HCEC 1CT (cell line): ENCODE measurements around the gene NR3C2.
"Not testable (repeated sequence)": the region's sequence is repeated elsewhere in the genome, so short reads cannot be mapped to it uniquely, and the experiment has no call there.

Experiments
- DNase-seq: peaks from one replicate; pipeline ENCODE4 v3.0.0-alpha.2; 2017

NR3C2 gene

DNA sequence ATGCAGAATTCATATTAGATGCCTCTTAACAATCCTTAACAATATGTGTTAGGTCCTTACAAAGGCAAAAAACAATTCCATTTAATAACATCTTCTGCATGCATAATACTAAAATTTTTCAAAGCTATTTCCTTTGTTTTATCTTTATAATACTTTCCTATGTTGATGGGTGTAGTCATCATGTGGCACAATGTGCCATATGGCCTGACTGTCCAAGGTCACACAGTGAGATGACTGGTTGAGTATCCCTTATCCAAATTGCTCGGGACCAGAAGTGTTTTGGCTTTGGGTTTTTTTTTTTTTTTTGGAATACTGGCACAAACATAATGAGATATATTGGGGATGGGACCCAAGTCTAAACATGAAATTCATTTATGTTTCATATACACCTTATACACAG, 77.7 kb downstream of the NR3C2 start:
- DNase-seq, result no peak

DNA sequence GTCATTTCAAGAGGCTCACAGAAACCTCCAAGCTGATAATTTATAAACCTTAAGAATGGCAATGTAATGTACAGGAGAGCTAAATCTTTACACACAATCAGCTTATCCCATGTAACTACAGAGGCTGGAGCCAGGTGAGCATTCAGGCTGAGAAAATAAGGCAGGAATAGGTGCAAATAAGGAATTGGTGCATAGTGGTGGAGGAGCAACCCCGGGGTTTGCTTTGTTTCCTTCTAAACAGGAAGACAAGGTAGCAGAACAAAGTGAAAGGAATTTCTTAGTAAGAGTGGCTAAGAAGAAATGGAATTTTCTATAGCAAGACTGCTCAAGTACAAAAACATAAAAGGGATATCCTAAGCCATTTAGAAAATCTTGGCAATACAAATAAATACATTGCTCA, 82.4 kb downstream of the NR3C2 start:
- DNase-seq, result no peak

DNA sequence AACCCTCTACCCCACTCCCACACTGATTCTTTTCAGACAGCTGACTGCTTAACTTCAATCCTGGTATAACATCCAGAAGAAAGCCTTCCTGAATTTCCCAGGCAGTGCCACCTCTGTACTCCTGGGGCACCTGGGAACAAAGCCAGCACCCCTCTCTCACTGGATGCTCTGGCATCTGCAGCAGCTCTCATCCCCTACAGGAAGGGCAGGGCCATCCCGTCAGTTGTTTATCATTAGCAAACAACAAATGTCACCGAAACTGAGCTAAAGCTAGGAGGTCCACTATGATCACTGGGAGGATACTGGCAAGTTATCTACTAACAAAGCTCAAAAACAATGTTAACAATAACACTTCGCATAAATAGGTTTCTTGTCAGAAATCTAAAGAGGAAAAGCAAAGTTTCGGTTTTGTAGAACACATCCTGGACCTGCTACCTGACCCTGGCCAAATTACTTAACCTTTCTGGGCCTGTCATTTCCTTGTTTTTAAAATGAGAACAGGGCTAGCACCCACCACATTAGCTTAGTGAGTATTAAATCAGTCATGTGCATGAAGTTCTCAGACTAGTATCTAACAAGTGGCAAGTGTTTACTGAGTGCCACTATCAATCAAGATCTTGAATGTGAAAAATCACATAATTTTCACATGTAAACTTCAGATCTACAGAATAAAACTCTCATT, 86.6 kb downstream of the NR3C2 start:
- DNase-seq, result no peak

DNA sequence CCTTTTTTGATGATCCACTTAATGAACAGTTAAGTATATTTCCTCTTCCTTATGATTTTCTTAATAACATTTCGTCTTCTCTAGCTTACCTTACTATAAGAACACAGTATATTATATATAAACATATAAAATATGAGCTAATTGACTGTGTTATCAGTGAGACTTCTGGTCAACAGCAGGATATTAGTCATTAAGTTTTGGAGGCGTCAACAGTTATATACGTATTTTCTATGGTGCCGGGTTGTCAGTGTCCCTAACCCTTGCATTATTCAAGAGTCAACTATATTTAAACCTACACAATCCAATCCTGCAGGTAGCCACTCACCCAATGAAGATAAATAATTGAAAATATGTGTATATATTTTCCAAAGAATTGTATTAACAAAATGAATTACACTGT, 88.0 kb downstream of the NR3C2 start:
- no peak for DNase-seq

- DNase-seq, result no peak
Measured at GRCh38 chr4:148353571-148353970, 88.6 kb downstream of the NR3C2 start.

DNA sequence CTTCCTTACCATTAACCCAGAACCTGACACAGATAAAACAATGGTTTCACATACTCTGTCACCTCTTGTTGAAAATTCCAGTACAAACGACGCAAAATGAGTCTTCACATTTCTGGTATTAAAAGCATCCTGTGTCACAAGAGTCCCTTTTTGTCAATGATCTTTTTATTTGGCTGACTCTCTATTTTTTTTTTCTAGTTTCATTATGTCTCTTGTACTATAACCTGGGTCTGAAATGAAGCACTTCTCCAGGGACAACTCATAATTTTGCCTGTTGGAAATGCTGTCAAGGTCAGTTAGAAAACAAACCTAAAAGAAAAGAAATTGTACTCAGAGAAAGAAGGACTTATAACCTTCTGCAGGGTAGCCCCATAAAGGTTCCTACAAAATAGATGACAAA, 93.1 kb downstream of the NR3C2 start:
- DNase-seq, result no peak

DNA sequence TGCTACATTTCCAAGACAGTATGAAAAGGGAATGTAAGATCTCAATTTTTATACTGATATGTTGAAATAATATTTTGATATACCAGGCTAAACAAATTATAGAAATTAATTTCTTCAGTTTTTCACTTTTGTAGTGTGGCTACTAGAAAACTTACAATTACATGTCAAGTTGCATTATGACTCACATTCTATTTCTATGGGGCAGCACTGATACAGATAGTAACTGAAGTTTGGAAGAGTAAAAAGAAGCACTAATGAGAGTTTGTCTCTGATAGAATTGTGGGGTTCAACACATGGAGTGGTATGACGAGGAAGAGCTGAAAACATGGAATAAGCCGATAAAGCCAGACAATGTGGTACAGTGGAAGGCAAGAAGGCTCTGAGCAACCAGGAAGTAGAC, 95.6 kb downstream of the NR3C2 start:
- no peak for DNase-seq

DNA sequence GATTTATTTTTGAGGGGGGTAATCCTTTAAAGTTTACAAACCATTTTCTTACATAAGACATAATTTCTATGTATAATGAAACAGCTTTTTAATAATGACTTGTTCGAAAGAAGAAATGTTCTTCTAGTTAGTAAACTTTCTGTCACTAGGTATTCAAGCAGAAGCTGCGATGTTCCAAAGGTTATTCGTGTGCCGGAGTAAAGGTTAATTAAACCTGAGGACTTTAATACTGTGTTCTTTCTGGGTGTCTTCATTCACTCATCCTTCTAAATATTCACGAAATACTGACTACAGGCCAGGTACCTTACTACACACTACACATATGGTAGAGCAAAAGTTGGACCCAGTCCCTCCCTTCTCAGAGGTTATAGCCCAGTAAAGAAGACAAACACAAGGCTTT, 96.7 kb downstream of the NR3C2 start:
- DNase-seq, result no peak

GRCh38 chr4:148344941-148345340, 97.3 kb downstream of the NR3C2 start:
- DNase-seq, result no peak

DNA sequence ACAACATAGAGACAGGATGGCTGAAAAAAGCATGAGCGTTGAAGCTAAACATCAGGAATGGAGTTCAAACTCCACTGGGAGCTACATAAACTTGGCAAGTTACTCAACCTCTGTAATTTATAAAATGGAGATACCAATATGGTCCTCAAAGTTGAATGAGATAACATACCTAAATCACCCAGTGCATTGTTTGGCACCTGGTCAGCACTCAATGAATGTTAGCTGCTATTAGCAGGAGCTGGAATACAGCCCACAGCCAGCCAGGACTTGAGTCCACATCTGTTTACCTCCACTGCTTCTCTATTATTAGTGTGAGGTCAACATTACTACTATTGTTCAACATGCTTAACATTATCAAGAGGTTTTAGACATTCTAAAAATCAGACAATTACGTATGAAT, 97.9 kb downstream of the NR3C2 start:
- DNase-seq, result no peak

DNA sequence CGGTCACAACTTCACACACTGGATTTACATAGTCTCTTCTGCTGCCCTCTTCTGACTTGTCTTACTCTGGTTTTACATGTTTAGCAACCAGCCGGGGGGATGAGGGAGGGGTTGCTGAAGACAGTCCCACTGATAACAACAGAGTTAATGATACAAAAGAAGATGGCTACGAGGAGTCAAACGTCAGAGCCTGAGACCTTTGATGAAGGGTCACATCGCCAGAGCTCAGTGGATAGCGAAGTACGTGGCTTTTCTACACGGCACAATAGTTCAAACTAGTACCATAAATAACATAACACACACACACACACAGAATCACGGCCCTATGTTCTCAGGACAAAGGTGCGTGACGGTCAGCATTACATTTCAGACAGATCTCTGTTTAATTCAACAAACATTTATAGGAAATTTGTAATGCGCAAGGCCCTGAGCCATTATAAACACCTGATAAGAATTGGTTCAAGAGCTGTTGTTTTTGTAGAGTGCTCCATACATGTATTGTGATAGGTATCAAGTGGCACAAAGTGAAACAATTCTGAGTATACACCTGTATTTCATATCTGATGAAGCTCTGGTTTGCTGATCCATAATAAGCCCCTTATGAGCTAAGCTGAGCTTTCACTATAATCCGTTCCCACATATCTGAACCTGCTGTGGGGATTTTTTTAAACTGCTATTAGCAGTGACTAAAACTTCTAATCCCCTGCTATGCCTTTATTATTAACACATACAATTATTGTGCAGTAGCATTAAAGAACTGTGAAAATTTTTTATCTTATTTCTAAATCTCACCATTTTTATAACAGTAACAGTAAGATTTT, 100.0 kb downstream of the NR3C2 start:
- DNase-seq, result no peak

DNA sequence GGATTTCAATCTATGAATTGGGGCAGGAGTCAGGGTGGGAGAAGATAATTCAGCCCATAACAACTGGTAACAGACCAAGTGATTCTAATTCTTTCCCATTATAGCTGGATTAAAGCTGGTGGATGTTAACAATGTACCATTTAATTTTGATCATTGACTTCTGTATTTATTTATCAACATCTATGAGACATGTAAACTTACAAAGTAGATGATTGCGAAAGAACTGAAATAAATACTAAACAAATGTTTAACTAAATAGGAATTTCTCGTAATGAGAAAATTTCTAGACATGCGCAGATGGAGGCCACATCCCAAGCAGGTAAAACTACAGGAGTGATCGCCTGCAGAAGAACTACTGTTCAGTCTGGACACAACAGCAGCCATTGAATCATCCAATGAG, 107.1 kb downstream of the NR3C2 start:
- no peak for DNase-seq

DNA sequence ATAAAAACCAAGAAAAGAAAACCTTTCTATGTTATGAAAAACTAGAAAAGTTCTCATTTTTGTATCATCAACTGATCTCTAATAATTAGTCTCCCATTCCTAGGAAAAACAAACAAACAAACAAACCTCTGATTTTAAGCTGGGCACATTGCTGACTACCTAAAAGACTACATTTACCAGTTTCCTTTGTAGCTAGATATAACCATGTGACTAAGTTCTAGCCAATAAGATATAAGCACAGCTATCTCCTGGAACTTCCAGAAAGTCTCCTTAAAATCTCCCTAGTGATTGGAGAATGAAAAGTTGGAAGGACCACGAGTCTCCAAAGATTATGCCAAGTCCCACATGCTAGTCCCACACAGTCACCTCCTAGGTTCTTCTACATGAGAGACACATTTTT, 108.9 kb downstream of the NR3C2 start:
- no peak for DNase-seq

DNA sequence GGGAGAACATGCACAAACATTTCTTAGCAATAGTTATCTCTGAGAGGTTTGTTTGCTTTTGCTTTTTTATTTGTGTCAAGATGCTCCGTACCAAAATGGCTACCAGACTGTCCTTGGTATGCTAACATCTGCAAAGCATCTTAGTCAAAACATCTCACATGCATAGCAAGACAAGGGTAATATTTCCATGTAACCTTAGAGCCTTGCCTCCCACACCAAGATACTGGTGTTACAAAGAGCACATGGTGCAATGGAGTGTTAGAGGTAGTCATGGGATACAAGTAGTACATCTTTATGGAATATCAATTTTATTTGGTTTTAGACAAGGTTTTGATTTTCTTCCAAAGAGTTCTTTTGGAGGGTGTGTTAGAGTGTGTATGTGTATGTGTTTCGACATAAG, 109.7 kb downstream of the NR3C2 start:
- no peak for DNase-seq

- no peak for DNase-seq
Measured at GRCh38 chr4:148330724-148331123, 111.5 kb downstream of the NR3C2 start.

DNA sequence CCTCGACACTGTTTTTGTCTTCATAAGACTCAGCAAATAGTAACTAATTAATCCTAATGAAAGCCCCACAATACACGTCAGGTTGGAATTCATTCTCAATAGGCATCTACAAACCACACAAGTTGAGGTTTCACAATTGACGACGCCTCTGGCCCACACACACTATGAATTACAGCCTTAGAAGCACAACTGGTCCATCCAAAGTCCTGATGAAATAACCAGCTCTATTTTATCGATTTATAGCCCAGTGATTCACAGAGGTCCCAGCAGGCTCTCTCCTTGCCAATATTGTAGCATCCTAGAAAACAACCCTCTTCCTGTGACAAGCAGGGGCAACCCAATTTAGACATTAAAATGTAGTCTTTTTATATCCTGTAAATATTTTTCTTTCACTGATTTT, 112.1 kb downstream of the NR3C2 start:
- DNase-seq, result no peak

DNA sequence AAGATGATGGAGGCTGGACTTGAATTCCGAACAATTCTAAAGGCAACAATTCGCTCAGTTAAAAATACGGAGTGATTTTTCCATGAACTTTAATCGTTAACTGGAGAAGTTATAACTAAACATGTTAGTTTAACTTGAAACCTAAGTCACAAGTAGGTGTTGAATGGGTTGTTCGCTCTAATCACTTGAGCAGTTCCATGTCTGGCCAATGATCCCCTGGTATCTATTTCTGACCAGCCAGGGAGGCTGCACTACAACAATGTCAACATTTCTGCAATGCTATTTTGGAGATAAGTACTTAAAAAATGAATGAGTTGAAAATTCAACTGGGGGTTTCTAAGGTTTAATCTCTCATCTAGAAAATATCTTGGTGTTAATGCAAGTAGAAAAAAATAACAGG, 112.5 kb downstream of the NR3C2 start:
- no peak for DNase-seq

GRCh38 chr4:148327683-148328082, 114.5 kb downstream of the NR3C2 start:
- no peak for DNase-seq

DNA sequence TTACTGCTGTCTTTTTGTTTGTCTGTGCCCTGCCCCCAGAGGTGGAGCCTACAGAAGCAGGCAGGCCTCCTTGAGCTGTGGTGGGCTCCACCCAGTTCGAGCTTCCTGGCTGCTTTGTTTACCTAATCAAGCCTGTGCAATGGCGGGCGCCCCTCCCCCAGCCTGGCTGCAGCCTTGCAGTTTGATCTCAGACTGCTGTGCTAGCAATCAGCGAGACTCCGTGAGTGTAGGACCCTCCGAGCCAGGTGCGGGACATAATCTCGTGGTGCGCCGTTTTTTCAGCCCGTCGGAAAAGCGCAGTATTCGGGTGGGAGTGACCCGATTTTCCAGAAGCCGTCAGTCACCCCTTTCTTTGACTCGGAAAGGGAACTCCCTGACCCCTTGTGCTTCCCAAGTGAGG, 118.9 kb downstream of the NR3C2 start:
- not testable (repeated sequence) for DNase-seq

DNA sequence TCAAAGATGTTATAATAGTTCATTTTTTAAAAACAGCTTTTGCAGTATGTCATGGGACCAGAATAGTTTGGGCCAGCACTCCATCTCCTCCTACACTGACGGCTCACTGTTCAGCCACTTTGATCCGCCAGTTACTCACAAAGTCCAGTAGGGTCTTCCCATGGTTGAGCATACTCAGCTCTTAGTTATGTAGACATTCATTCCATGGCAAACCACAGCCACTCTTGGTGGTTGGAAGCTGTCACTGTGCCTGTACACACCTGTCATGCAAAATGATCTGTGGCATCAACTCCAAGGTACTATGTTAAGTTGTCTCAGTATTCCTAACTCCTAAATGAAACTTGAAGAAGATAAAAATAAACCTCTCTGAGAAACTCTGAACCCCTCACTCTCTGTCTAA, 127.2 kb downstream of the NR3C2 start:
- DNase-seq, result no peak

GRCh38 chr4:148312956-148313490, 129.2 kb downstream of the NR3C2 start:
- DNase-seq, result no peak

DNA sequence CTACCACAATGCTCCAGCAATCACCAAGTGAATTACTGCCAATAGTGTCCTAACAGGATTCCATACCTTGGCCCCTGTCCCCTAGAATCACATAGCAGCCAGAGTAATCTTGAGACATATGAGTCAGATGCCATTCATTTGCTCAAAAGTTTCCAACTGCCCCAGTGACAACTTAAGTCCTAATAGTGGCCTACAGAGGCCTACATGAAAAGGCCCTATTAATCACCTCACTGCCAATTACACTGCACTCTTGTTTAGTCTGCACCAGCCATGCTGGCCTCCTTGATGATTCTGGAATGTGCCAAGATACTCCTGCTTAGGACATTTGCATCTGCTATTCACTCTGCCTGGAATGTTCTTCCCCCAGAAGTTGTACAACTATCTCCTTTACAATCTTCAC, 130.7 kb downstream of the NR3C2 start:
- no peak for DNase-seq

GRCh38 chr4:148310756-148311155, 131.5 kb downstream of the NR3C2 start:
- DNase-seq, result no peak

- DNase-seq, result no peak
Measured at GRCh38 chr4:148305751-148306150, 136.5 kb downstream of the NR3C2 start.

- DNase-seq, result no peak
Measured at GRCh38 chr4:148302416-148302815, 139.8 kb downstream of the NR3C2 start.
